Measurements from ENCODE around the gene FHL3.

FHL3 gene

GRCh38 chr1:38012363-38013226 lies 7.3 kb upstream of the FHL3 start, which contains the start of gene UTP11:
Gene UTP11 (plus strand): TSS chr1:38012734. CDS start chr1:38012803, 69 bp downstream.
- DNase-seq, result peak; percentile 97

- no peak for DNase-seq
Observed at GRCh38 chr1:38009841-38010180, 4.5 kb upstream of the FHL3 start.

GRCh38 chr1:38009088-38009840 lies 4.0 kb upstream of the FHL3 start:
- DNase-seq, result peak; percentile 76

- DNase-seq, result no peak
Observed at GRCh38 chr1:38006008-38006828, 904 bp upstream of the FHL3 start.

GRCh38 chr1:38004284-38005108 lies 818 bp downstream of the FHL3 start:
- DNase-seq, result no peak

- DNase-seq, result no peak
Observed at GRCh38 chr1:38003261-38004250, 1.8 kb downstream of the FHL3 start.

- no peak for DNase-seq
Observed at GRCh38 chr1:38000529-38001455, 4.5 kb downstream of the FHL3 start.

- no peak for DNase-seq
Observed at GRCh38 chr1:38000233-38000528, 5.1 kb downstream of the FHL3 start.

- no peak for DNase-seq
Observed at GRCh38 chr1:37999430-38000232, 5.7 kb downstream of the FHL3 start.

- no peak for DNase-seq
Observed at GRCh38 chr1:37998913-37999429, 6.3 kb downstream of the FHL3 start.

GRCh38 chr1:37998089-37998808 lies 7.1 kb downstream of the FHL3 start:
- DNase-seq, result no peak

- DNase-seq, result no peak
Observed at GRCh38 chr1:37997256-37998088, 7.8 kb downstream of the FHL3 start.

GRCh38 chr1:37995751-37996345 lies 9.5 kb downstream of the FHL3 start:
- DNase-seq, result peak; percentile 24

GRCh38 chr1:37994886-37995566 lies 10.3 kb downstream of the FHL3 start:
- DNase-seq, result no peak

- peak; percentile 27 for DNase-seq
Observed at GRCh38 chr1:37989361-37989930, 15.9 kb downstream of the FHL3 start.

GRCh38 chr1:37987679-37988078 lies 17.6 kb downstream of the FHL3 start:
- DNase-seq, result no peak

Measured in CD4-positive, alpha-beta T cell treated with Interleukin-4 for 4 hours (primary cell).